ENCODE measurements around the gene REPS2. TPM values are rescaled to one million over a fixed set of nuclear protein-coding genes. Genes with fewer than 3 reads are reported as not detected.
A peak's percentile ranks its signal among the peaks of the same experiment; 100 is the strongest.
"Not testable (repeated sequence)": the region's sequence is repeated elsewhere in the genome, so short reads cannot be mapped to it uniquely, and the experiment has no call there.

Gene REPS2
- total RNA-seq = 17.9 TPM

DNA sequence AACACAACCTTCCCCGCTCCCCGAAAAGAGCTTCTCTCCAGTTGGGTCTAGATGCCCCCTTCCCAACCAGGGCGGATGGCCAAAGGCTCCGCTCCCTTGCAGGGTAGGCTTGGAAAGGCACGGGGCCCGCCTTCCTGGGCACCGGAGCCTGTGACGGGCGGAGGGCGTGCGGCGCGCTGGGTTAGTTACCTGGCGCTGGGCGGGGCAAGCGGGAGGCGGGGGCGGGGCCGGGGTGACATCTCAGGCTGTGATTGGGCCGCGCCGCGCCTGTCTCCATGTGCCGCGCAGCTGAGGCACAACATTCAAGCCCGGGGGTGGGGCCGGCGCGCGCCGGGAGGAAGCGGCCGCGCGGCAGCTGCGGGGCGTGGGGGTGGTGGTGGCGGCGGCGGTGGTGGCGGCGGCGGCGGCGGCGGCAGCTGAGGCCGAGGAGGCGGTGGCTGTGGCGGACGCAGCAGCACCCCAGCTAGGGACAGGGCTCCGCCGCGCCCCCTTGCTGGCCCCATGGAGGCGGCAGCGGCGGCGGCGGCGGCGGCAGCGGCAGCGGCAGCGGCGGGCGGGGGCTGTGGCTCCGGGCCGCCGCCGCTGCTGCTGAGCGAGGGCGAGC lies at the start of gene REPS2:
Gene REPS2, plus strand, starts transcription at position 298 of the 604 bp plus-strand sequence. Its CDS starts 204 bp downstream, at position 502.
- DNase-seq (ENCODE audit: low spot score) = peak; percentile 85

- DNase-seq (ENCODE audit: low spot score) = no peak
Observed at GRCh38 chrX:16897445-16897844, 49.0 kb upstream of the REPS2 start.

- no peak for DNase-seq (ENCODE audit: low spot score)
Observed at GRCh38 chrX:16903274-16904022, 43.0 kb upstream of the REPS2 start.

DNA sequence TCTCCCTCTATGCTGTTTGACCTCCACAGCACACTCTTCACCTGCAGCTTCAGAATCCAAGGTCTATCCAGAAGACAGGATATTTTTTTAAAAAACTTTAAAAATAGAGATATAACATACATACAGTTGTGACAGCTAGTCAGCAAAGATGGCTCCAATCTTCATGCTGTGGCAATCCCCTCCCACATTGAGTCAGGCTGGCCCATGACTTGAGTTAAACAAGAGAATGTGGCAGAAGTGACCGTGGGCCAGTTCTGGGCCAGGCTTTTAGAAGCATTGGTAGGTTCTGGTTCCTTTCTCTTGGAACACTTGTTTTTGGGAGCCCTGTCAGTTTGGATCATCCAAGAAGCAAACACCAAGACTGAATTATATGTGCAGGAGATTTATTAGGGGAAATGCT lies 36.1 kb upstream of the REPS2 start:
- DNase-seq (ENCODE audit: low spot score) = no peak

- DNase-seq (ENCODE audit: low spot score) = no peak
Observed at GRCh38 chrX:16914058-16914457, 32.4 kb upstream of the REPS2 start.

DNA sequence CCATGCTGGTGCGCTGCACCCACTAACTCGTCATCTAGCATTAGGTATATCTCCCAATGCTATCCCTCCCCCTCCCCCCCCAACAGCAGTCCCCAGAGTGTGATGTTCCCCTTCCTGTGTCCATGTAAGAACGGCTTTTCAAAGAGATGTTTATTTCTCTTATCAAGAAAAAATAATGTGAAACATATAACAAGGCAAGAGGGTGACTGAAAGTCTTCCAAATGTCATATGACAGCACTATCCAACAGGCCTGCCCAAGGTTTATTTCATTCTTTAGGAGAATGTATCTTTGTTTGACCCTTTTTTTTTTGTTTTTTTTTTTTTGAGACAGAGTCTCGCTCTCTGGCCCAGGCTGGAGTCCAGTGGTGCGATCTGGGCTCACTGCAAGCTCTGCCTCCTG lies 29.9 kb upstream of the REPS2 start:
- no peak for DNase-seq (ENCODE audit: low spot score)

DNA sequence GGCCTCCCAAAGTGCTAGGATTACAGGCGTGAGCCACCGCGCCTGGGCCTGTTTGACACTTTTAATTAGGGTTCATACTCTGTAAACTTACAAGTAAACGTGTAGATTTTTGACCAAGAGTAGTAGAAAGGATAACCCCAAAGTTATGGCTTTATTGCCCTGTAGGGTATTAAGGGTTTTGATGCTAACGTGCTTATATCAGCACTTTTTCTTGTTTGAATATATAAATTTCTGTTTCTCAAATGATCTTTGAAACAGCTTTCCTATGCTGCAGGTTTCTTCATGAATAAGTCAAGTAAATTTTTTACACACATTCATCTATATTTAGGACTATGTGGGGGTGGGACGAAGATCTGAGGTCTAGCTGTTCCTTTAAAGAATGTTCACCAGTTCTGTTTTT lies 29.3 kb upstream of the REPS2 start:
- DNase-seq (ENCODE audit: low spot score) = no peak

GRCh38 chrX:16918979-16919378 lies 27.5 kb upstream of the REPS2 start:
- DNase-seq (ENCODE audit: low spot score) = no peak

- no peak for DNase-seq (ENCODE audit: low spot score)
Observed at GRCh38 chrX:16920075-16920474, 26.4 kb upstream of the REPS2 start.

- DNase-seq (ENCODE audit: low spot score) = no peak
Observed at GRCh38 chrX:16923157-16923556, 23.3 kb upstream of the REPS2 start.

DNA sequence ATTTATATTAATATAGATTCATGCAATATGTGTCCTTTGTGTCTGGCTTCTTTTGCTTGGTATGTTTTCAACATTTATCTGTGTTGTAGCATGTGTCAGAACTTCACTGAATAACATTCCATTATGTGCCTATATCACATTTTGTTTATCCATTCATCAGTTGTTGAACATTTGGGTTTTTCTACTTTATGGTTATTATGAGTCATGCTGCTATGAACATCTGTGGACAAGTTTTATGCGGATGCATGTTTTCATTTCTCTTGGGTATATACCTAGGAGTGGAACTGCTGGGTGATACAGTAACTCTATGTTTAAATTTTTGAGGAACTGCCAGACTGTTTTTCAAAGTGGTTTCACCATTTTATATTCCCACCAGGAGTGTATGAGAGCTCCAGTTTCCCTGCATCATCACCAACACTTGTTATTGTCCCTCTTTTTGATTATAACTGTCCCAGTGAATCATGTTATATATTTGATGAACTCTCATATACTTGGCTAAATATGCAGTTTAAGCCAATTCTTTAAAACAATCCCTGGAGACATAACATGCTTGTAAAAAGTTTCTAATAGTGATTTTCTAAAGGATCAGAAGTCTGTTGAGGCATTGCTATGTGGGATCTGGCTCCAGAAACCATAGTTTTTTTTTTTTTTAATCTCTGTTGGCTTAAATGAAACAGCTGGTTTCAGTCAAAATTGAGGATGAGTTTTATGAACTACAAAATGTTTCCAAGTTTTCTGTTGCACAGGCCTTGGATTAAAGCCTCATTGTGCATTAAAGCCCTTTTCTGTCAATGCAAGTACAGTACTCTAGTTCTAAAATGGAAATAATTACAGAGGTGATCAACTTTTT lies 21.6 kb upstream of the REPS2 start:
- DNase-seq (ENCODE audit: low spot score) = no peak

- DNase-seq (ENCODE audit: low spot score) = no peak
Observed at GRCh38 chrX:16930392-16930791, 16.1 kb upstream of the REPS2 start.

GRCh38 chrX:16931371-16931770 lies 15.1 kb upstream of the REPS2 start:
- no peak for DNase-seq (ENCODE audit: low spot score)

DNA sequence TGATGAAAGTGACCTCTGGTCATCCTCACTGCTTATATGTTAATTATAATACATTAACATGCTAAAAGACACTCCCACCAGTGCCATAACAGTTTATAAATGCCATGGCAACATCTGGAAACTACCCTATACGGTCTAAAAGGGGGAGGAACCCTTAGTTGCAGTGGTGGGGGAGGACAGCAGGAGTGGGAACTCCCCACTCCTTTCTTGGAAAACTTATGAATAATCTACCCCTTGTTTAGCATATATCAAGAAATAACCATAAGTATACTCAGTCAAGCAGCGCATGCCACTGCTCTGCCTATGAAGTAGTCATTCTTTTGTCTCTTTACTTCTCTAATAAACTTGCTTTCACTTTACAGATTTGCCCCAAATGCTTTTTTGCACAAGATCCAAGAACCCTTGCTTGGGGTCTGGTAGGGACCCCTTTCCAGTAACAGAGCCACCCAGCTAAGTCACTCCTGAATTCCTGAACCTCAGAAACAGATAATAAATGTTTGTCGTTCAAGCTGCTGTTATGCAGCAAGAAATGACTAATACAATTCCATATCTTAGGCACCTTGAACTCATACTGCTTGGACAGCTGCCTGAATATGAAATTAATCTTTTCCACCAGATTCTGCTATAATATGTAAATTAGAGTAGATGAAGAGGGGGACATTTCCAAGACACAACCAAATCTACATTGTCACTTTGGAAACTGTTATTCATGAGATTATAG lies 14.4 kb upstream of the REPS2 start:
- DNase-seq (ENCODE audit: low spot score) = no peak

GRCh38 chrX:16934185-16934584 lies 12.3 kb upstream of the REPS2 start:
- no peak for DNase-seq (ENCODE audit: low spot score)

GRCh38 chrX:16946971-16947562 lies 609 bp downstream of the REPS2 start:
- no peak for DNase-seq (ENCODE audit: low spot score)

DNA sequence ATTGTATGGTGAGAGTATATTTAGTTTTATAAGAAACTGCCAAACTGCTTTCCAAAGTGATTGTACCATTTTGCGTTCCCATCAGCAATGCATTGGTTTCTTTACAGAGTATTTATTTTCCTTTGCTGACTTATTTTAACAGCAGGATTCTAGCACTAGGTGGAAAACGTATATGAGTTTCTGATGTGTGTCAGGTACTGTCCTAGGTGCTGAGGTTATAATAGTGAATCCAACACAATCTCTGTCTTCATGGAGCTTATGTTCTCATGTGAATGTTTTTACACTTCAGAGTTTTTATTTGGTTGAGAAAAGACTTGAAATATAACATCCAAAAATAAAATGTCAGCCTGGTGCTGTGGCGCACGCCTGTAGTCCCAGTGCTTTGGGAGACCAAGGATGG lies 4.0 kb downstream of the REPS2 start:
- DNase-seq (ENCODE audit: low spot score) = no peak

- no peak for DNase-seq (ENCODE audit: low spot score)
Observed at GRCh38 chrX:16953606-16954211, 7.3 kb downstream of the REPS2 start.

GRCh38 chrX:16957751-16958150 lies 11.3 kb downstream of the REPS2 start:
- no peak for DNase-seq (ENCODE audit: low spot score)

- no peak for DNase-seq (ENCODE audit: low spot score)
Observed at GRCh38 chrX:16958356-16958755, 11.9 kb downstream of the REPS2 start.

GRCh38 chrX:16962661-16963060 lies 16.2 kb downstream of the REPS2 start:
- not testable (repeated sequence) for DNase-seq (ENCODE audit: low spot score)

Measured in mucosa of gallbladder (tissue), 1 donor.